ENCODE data around the gene SH2D3C. TPM values are rescaled to one million over a fixed set of nuclear protein-coding genes. Genes with fewer than 3 reads are reported as not detected.

Gene SH2D3C
- polyA plus RNA-seq, 1 donor from 2014 or later: 14.5 TPM

DNA sequence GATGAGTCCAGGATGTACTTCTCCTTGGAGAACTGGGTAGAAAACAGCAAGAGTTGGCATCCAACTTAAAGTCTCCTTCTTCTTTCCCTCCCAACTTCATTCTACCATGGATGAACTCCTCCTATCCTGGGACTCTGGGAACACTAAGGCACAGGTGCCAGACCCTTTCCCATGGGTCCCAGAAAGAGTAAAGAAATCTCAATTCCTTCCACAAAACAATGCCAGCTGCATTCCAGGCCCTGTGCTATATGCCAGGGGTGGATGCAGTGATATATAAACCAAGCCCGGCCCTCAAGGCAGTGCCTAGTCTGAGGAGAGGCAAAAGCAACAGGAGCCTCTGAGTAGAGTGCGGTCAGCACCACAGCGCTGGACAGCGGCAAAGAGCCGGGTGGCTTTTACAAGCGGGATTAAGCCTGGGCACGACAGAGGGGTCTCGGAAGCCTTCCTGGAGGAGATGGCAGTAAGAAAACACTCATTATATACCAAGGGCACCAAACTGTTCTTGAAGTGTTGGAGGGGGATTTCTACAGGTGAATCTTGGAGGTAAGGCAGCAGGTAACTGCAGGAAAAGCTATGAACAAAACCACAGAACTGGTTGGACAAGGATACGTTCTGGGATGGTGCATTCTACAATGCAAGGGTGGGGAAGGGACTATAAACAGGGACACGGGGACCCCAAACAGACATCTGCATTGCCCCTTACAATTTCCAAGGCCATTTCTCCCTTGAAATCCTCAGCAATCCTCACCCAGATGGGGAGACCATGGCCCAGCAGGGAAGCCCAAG is 27.0 kb downstream of the SH2D3C start:
- Histone ChIP-seq H3K9ac (ENCODE audit: low read length) (peak overlapping the region; percentile 100), H3K79me2 (replicated peaks; ENCODE audit: insufficient read depth, low read length) (peaks cover 26% of the 10 kb centered on the region)
- TF ChIP-seq TAF1 (IDR thresholded peaks at IDR 0.05; ENCODE audit: low read depth) (no peak), RAD21 (conservative IDR thresholded peaks at IDR 0.05) (no peak), EP300 (conservative IDR thresholded peaks at IDR 0.05; ENCODE audit: poor library complexity, severe bottlenecking) (no peak)
- TF ChIP-seq, protein P1, sequence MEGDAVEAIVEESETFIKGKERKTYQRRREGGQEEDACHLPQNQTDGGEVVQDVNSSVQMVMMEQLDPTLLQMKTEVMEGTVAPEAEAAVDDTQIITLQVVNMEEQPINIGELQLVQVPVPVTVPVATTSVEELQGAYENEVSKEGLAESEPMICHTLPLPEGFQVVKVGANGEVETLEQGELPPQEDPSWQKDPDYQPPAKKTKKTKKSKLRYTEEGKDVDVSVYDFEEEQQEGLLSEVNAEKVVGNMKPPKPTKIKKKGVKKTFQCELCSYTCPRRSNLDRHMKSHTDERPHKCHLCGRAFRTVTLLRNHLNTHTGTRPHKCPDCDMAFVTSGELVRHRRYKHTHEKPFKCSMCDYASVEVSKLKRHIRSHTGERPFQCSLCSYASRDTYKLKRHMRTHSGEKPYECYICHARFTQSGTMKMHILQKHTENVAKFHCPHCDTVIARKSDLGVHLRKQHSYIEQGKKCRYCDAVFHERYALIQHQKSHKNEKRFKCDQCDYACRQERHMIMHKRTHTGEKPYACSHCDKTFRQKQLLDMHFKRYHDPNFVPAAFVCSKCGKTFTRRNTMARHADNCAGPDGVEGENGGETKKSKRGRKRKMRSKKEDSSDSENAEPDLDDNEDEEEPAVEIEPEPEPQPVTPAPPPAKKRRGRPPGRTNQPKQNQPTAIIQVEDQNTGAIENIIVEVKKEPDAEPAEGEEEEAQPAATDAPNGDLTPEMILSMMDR (IDR thresholded peaks at IDR 0.05; ENCODE audit: poor library complexity, severe bottlenecking): no peak

DNA sequence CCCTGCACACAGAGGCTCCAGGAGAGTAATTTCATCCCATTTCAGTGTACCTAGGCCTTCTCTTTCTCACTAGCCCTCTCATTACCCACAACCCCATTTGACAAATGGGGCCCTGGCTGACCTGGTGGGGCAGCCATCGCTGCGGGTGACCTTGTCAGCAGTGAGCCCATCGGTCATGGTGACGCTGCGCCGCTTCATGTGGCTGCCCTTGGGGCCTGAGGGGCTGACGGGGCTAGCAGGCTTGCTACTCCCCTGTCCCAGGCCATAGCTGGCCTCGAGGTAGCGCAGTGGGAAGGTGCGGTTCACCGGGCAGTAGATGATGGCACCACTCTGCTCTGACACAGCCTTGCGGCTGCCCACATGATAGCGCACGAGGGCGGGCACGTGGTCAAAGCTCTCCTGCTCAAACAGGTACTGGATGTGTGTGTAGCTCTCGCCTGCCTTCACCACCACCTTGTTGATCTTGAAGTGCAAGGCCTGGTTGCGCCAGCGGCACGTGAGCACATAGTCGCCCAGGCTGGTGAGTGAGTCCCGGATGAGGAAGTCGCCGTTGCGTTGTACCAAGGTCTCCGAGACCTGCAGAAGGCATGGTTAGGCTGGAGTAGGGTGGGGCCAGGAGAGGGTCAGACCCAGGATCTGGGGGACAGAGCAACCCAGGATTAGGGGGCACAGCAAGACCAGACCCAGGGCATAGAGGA is 29.2 kb downstream of the SH2D3C start:
- Histone ChIP-seq H3K36me3 (ENCODE audit: insufficient read depth, low read length) (no peaks in the 10 kb centered on the region), H3K9ac (ENCODE audit: low read length) (no peak overlapping the region), H2AFZ (ENCODE audit: low read depth, low read length) (no peak overlapping the region), H3F3A (ENCODE audit: insufficient read depth, low read length, poor library complexity, severe bottlenecking) (no peaks in the 10 kb centered on the region), H3K4me3 (ENCODE audit: low read length) (no peak overlapping the region), H3K79me2 (replicated peaks; ENCODE audit: insufficient read depth, low read length) (peaks cover 19% of the 10 kb centered on the region), H3K9me2 (ENCODE audit: insufficient read depth, low read length) (no peaks in the 10 kb centered on the region), H3K4me2 (ENCODE audit: low read length) (no peak overlapping the region), H3K27ac (ENCODE audit: low read length) (no peak overlapping the region), H3K27me3 (ENCODE audit: insufficient read depth, low read depth, low read length) (no peaks in the 10 kb centered on the region), H4K20me1 (ENCODE audit: insufficient read depth) (no peaks in the 10 kb centered on the region), H3K9me3 (ENCODE audit: low read length) (no peaks in the 10 kb centered on the region)
- TF ChIP-seq MXI1 (conservative IDR thresholded peaks at IDR 0.05; ENCODE audit: poor library complexity, severe bottlenecking) (no peak), RAD21 (conservative IDR thresholded peaks at IDR 0.05) (no peak), TAF1 (IDR thresholded peaks at IDR 0.05; ENCODE audit: low read depth) (no peak), EP300 (conservative IDR thresholded peaks at IDR 0.05; ENCODE audit: poor library complexity, severe bottlenecking) (no peak), EZH2 (IDR thresholded peaks at IDR 0.05; ENCODE audit: borderline replicate concordance, insufficient read depth, low read length, poor library complexity, severe bottlenecking) (no peak), SMC3 (conservative IDR thresholded peaks at IDR 0.05; ENCODE audit: poor library complexity) (no peak), POLR2AphosphoS5 (IDR thresholded peaks at IDR 0.05) (no peak)
- TF ChIP-seq, protein P2, sequence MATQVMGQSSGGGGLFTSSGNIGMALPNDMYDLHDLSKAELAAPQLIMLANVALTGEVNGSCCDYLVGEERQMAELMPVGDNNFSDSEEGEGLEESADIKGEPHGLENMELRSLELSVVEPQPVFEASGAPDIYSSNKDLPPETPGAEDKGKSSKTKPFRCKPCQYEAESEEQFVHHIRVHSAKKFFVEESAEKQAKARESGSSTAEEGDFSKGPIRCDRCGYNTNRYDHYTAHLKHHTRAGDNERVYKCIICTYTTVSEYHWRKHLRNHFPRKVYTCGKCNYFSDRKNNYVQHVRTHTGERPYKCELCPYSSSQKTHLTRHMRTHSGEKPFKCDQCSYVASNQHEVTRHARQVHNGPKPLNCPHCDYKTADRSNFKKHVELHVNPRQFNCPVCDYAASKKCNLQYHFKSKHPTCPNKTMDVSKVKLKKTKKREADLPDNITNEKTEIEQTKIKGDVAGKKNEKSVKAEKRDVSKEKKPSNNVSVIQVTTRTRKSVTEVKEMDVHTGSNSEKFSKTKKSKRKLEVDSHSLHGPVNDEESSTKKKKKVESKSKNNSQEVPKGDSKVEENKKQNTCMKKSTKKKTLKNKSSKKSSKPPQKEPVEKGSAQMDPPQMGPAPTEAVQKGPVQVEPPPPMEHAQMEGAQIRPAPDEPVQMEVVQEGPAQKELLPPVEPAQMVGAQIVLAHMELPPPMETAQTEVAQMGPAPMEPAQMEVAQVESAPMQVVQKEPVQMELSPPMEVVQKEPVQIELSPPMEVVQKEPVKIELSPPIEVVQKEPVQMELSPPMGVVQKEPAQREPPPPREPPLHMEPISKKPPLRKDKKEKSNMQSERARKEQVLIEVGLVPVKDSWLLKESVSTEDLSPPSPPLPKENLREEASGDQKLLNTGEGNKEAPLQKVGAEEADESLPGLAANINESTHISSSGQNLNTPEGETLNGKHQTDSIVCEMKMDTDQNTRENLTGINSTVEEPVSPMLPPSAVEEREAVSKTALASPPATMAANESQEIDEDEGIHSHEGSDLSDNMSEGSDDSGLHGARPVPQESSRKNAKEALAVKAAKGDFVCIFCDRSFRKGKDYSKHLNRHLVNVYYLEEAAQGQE (IDR thresholded peaks at IDR 0.05; ENCODE audit: borderline replicate concordance): no peak
- TF ChIP-seq, protein P1 (IDR thresholded peaks at IDR 0.05; ENCODE audit: poor library complexity, severe bottlenecking): no peak

More for the DNA sequence above, 27.0 kb downstream of the SH2D3C start:
- Histone ChIP-seq H3K9me3 (ENCODE audit: low read length) (no peaks in the 10 kb centered on the region), H3K4me2 (ENCODE audit: low read length) (no peak overlapping the region), H4K20me1 (ENCODE audit: insufficient read depth) (no peaks in the 10 kb centered on the region), H3F3A (ENCODE audit: insufficient read depth, low read length, poor library complexity, severe bottlenecking) (no peaks in the 10 kb centered on the region), H3K27me3 (ENCODE audit: insufficient read depth, low read depth, low read length) (no peaks in the 10 kb centered on the region), H3K9me2 (ENCODE audit: insufficient read depth, low read length) (no peaks in the 10 kb centered on the region), H3K27ac (ENCODE audit: low read length) (no peak overlapping the region), H3K36me3 (ENCODE audit: insufficient read depth, low read length) (no peaks in the 10 kb centered on the region), H2AFZ (ENCODE audit: low read depth, low read length) (no peak overlapping the region), H3K4me3 (ENCODE audit: low read length) (peak overlapping the region; percentile 100)
